ENCODE results near the gene R3HDM4. TPM values are rescaled to one million over a fixed set of nuclear protein-coding genes. Genes with fewer than 3 reads are reported as not detected.
A peak's percentile ranks its signal among the peaks of the same experiment; 100 is the strongest.

R3HDM4 gene
- total RNA-seq, 4 donors from 2014 or later: 29.2 to 45.8 (median 34.9) TPM

- TF ChIP-seq CTCF (IDR thresholded peaks at IDR 0.05) (no peak), POLR2A (IDR thresholded peaks at IDR 0.05) (no peak)
- Histone ChIP-seq H3K27me3 (no peaks in the 10 kb centered on the region), H3K4me3 (replicated peaks in 1 of 3) (peak overlapping the region; percentile 39 to 95 (median 51)), H3K27ac (peak overlapping the region; percentile 49 to 86 (median 73)), H3K36me3 (no peaks in the 10 kb centered on the region), H3K4me1 (peaks cover 6 to 17% of the 10 kb centered on the region in 2 donors), H3K9me3 (no peaks in the 10 kb centered on the region)
- DNase-seq: peak; percentile 53 to 55
- WGBS, 2 donors: 0 to 1% methylated on average over 32 to 34 of the region's 52 CpGs
- intact Hi-C loops (cut with DNase I): loop anchor here (10.0 kb wide), 1 partner anchor 308 kb away; the partner anchor contains the start of gene CBARP
These were observed 13.8 kb upstream of the R3HDM4 start for GRCh38 chr19:926589-927350.

- no peak for DNase-seq
- Histone ChIP-seq H3K36me3 (no peaks in the 10 kb centered on the region), H3K27me3 (no peaks in the 10 kb centered on the region), H3K4me3 (replicated peaks in 1 of 3) (peak overlapping the region; percentile 39 to 95 (median 51)), H3K9me3 (no peaks in the 10 kb centered on the region), H3K27ac (peak overlapping the region; percentile 49 to 86 (median 73)), H3K4me1 (peaks cover 6 to 17% of the 10 kb centered on the region in 2 donors)
- TF ChIP-seq CTCF (IDR thresholded peaks at IDR 0.05): no peak
- no peak for TF ChIP-seq POLR2A (IDR thresholded peaks at IDR 0.05)
- WGBS, 2 donors: 0 to 1% methylated on average over 17 to 21 of the region's 21 CpGs
- intact Hi-C loops (cut with DNase I): loop anchor here (10.0 kb wide), 1 partner anchor 309 kb away; the partner anchor contains the start of gene CBARP
These were observed 13.2 kb upstream of the R3HDM4 start for GRCh38 chr19:926323-926588.

- 2% methylated on average over 23 of the region's 97 CpGs; no CpG with 5 or more reads in 1 of the 2 donors for WGBS, 2 donors
- TF ChIP-seq CTCF (IDR thresholded peaks at IDR 0.05) (no peak), POLR2A (IDR thresholded peaks at IDR 0.05) (peak in 1 of 2 donors; percentile 39)
- H3K4me3 ChIP-seq (replicated peaks in 1 of 3): peak within 1 kb of the TSS; percentile 39 to 95 (median 51)
- peak within 1 kb of the TSS; percentile 49 to 86 (median 73) for H3K27ac ChIP-seq
- H3K27me3 ChIP-seq: peaks cover 5% of the 10 kb centered on the region
- no peaks in the 10 kb centered on the region for H3K36me3 ChIP-seq
- H3K4me1 ChIP-seq: peaks cover 6 to 17% of the 10 kb centered on the region in 2 donors
- intact Hi-C loops (cut with DNase I): loop anchor here (10.0 kb wide), 1 partner anchor 309 kb away; the partner anchor contains the start of gene CBARP
- peak; percentile 78 to 81 for DNase-seq
- H3K9me3 ChIP-seq: no peaks in the 10 kb centered on the region
These were observed 12.7 kb upstream of the R3HDM4 start, which contains the start of gene ARID3A for GRCh38 chr19:925526-926322. Gene ARID3A, plus strand, starts transcription at chr19:926035. Its CDS starts 3,494 bp downstream, at chr19:929529.

- peak in 1 of 2 donors; percentile 32 for DNase-seq
- intact Hi-C loops (cut with DNase I): loop anchor here (10.0 kb wide), 1 partner anchor 310 kb away; the partner anchor contains the start of gene CBARP
- Histone ChIP-seq H3K36me3 (no peaks in the 10 kb centered on the region), H3K4me1 (peaks cover 6 to 22% of the 10 kb centered on the region in 2 donors), H3K4me3 (replicated peaks in 1 of 3) (peak overlapping the region; percentile 26 to 95 (median 35)), H3K27me3 (peaks cover 9% of the 10 kb centered on the region), H3K27ac (peak overlapping the region in 2 of 3 donors; percentile 73 to 80), H3K9me3 (no peaks in the 10 kb centered on the region)
- WGBS, 2 donors: 0 to 1% methylated on average over 1 to 16 of the region's 39 CpGs
- TF ChIP-seq POLR2A (IDR thresholded peaks at IDR 0.05) (no peak), CTCF (IDR thresholded peaks at IDR 0.05) (no peak)
These were observed 12.1 kb upstream of the R3HDM4 start for GRCh38 chr19:925087-925525.
